ENCODE measurements around the gene TUBG1. TPM values are rescaled to one million over a fixed set of nuclear protein-coding genes. Genes with fewer than 3 reads are reported as not detected.

The TUBG1 gene
- total and polyA plus RNA-seq, 10 of the 15 experiments (the other 5 are each of a cell fraction or from before 2014, with no cell fraction given), result 40.0 to 256 (median 107) TPM

DNA sequence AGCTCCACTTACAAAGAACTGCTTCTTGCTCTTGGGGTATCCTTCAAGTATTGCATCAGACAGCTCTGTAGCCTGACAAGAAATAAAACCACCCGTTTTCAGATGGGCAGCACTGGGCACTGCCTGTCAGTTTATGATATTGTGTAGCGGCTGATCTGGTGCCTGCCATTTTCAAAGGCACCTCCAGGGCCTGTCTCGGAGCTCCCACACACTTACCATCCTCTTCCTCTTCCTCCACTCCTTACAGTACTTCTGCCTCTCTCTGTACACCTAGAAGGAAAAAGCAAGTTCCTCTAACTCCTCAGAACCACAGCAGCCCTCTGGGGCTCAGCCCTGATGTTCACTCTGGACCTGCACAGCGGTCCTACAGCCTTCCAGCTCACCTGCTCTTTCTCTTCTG is 36.4 kb upstream of the TUBG1 start:
- ChIA-PET SMC1A (ENCODE audit: uncharacterized antibody, unreplicated experiment) (interaction anchor here (1.3 kb wide), 1 partner anchor 32 kb away, joined by 3 read pairs; no protein-coding TSS in a partner anchor), CTCF (no interaction called here), RAD21 (ENCODE audit: unreplicated experiment) (no interaction called here), POLR2A (interaction anchor here (1.0 kb wide), 1 partner anchor 24 kb away, joined by 3 read pairs; no protein-coding TSS in a partner anchor)
- intact Hi-C loops (cut with micrococcal nuclease; ENCODE audit: unreplicated experiment) (loop anchor here (10.0 kb wide), 1 partner anchor 362 kb away; no protein-coding TSS in a partner anchor), in situ Hi-C loops (cut with MboI) (loop anchor here (10.0 kb wide), 1 partner anchor 192 kb away; the partner anchor contains the start of gene RAMP2)
- no peak overlapping the region for H3K27ac ChIP-seq (ENCODE audit: control insufficient read depth, insufficient read depth)
- H3K4me3 ChIP-seq, result no peak overlapping the region
- H3K4me1 ChIP-seq (ENCODE audit: control insufficient read depth, insufficient read depth, low read length), result 0 out of 2 replicates have a peak, but pooled peaks cover 3% of the 10 kb centered on the region
- H3K9ac ChIP-seq (ENCODE audit: control insufficient read depth, insufficient read depth, low read length), result no peak overlapping the region
- peaks cover 2% of the 10 kb centered on the region; the same call in 1 of the 2 replicates for H4K20me1 ChIP-seq (ENCODE audit: control insufficient read depth, insufficient read depth)
- no peaks in the 10 kb centered on the region for H3K27me3 ChIP-seq (replicated peaks in 1 of 2; ENCODE audit: control insufficient read depth in 2 of 2, insufficient read depth in 2 of 2, low read length in 1 of 2)
- no peak for ATAC-seq
- no peak for DNase-seq (ENCODE audit: low read depth, low spot score)
- FAIRE-seq, result no peak
- H3K9me3 ChIP-seq (replicated peaks; ENCODE audit: control insufficient read depth, insufficient read depth, low read length), result no peaks in the 10 kb centered on the region
- no peak overlapping the region for H2AFZ ChIP-seq (ENCODE audit: control insufficient read depth, low read depth, low read length)
- H3K36me3 ChIP-seq (ENCODE audit: control insufficient read depth in 2 of 2, insufficient read depth in 2 of 2, low read length in 1 of 2), result peaks cover 17 to 40% of the 10 kb centered on the region in 2 experiments
- no peak overlapping the region for H3K4me2 ChIP-seq (ENCODE audit: control insufficient read depth, insufficient read depth)
- 71% methylated on average over 4 of the region's 4 CpGs for WGBS (ENCODE audit: insufficient coverage, insufficient replicate concordance, low lambda C conversion rate, missing lambda C conversion rate)
- peaks cover 15% of the 10 kb centered on the region for H3K79me2 ChIP-seq (ENCODE audit: control insufficient read depth, insufficient read depth, low read length)
- BruUV-seq (replicated peaks), result no TSS peak
- TF ChIP-seq GABPA (IDR thresholded peaks at IDR 0.05; ENCODE audit: low read depth) (no peak), ZNF207 (IDR thresholded peaks at IDR 0.05; ENCODE audit: borderline replicate concordance) (no peak), SIN3A (IDR thresholded peaks at IDR 0.05; ENCODE audit: low read depth, low read length) (no peak), SUPT20H (IDR thresholded peaks at IDR 0.05; ENCODE audit: borderline replicate concordance, control insufficient read depth, low read depth, low read length) (no peak), IKZF2 (IDR thresholded peaks at IDR 0.05) (no peak), EP300 (IDR thresholded peaks at IDR 0.05; ENCODE audit: borderline replicate concordance in 1 of 2, control insufficient read depth in 1 of 2, low read depth in 2 of 2, low read length in 2 of 2) (no peak), NFXL1 (IDR thresholded peaks at IDR 0.05; ENCODE audit: borderline replicate concordance) (no peak), ZNF24 (IDR thresholded peaks at IDR 0.05) (no peak), BCL3 (IDR thresholded peaks at IDR 0.05; ENCODE audit: borderline replicate concordance, insufficient read depth, low read depth, low read length, poor library complexity, severe bottlenecking) (no peak), STAT3 (IDR thresholded peaks at IDR 0.05; ENCODE audit: low read depth, low read length) (no peak), HDGF (IDR thresholded peaks at IDR 0.05) (no peak)
- TF ChIP-seq, protein P1, sequence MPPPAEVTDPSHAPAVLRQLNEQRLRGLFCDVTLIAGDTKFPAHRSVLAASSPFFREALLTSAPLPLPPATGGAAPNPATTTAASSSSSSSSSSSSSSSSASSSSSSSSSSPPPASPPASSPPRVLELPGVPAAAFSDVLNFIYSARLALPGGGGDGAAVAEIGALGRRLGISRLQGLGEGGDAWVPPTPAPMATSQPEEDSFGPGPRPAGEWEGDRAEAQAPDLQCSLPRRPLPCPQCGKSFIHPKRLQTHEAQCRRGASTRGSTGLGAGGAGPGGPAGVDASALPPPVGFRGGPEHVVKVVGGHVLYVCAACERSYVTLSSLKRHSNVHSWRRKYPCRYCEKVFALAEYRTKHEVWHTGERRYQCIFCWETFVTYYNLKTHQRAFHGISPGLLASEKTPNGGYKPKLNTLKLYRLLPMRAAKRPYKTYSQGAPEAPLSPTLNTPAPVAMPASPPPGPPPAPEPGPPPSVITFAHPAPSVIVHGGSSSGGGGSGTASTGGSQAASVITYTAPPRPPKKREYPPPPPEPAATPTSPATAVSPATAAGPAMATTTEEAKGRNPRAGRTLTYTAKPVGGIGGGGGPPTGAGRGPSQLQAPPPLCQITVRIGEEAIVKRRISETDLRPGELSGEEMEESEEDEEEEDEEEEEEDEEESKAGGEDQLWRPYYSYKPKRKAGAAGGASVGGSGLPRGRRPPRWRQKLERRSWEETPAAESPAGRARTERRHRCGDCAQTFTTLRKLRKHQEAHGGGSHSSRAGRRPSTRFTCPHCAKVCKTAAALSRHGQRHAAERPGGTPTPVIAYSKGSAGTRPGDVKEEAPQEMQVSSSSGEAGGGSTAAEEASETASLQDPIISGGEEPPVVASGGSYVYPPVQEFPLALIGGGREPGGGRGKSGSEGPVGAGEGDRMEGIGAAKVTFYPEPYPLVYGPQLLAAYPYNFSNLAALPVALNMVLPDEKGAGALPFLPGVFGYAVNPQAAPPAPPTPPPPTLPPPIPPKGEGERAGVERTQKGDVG (CRISPR knock-in tag; IDR thresholded peaks at IDR 0.05), result no peak
- TF ChIP-seq, protein P2, sequence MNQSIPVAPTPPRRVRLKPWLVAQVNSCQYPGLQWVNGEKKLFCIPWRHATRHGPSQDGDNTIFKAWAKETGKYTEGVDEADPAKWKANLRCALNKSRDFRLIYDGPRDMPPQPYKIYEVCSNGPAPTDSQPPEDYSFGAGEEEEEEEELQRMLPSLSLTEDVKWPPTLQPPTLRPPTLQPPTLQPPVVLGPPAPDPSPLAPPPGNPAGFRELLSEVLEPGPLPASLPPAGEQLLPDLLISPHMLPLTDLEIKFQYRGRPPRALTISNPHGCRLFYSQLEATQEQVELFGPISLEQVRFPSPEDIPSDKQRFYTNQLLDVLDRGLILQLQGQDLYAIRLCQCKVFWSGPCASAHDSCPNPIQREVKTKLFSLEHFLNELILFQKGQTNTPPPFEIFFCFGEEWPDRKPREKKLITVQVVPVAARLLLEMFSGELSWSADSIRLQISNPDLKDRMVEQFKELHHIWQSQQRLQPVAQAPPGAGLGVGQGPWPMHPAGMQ (IDR thresholded peaks at IDR 0.05; ENCODE audit: borderline replicate concordance), result no peak
- TF ChIP-seq, protein P3, sequence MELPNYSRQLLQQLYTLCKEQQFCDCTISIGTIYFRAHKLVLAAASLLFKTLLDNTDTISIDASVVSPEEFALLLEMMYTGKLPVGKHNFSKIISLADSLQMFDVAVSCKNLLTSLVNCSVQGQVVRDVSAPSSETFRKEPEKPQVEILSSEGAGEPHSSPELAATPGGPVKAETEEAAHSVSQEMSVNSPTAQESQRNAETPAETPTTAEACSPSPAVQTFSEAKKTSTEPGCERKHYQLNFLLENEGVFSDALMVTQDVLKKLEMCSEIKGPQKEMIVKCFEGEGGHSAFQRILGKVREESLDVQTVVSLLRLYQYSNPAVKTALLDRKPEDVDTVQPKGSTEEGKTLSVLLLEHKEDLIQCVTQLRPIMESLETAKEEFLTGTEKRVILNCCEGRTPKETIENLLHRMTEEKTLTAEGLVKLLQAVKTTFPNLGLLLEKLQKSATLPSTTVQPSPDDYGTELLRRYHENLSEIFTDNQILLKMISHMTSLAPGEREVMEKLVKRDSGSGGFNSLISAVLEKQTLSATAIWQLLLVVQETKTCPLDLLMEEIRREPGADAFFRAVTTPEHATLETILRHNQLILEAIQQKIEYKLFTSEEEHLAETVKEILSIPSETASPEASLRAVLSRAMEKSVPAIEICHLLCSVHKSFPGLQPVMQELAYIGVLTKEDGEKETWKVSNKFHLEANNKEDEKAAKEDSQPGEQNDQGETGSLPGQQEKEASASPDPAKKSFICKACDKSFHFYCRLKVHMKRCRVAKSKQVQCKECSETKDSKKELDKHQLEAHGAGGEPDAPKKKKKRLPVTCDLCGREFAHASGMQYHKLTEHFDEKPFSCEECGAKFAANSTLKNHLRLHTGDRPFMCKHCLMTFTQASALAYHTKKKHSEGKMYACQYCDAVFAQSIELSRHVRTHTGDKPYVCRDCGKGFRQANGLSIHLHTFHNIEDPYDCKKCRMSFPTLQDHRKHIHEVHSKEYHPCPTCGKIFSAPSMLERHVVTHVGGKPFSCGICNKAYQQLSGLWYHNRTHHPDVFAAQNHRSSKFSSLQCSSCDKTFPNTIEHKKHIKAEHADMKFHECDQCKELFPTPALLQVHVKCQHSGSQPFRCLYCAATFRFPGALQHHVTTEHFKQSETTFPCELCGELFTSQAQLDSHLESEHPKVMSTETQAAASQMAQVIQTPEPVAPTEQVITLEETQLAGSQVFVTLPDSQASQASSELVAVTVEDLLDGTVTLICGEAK (IDR thresholded peaks at IDR 0.05; ENCODE audit: borderline replicate concordance), result no peak
